HTR-8/SVneo (cell line): ENCODE data around the gene TUBGCP2.

Experiments
- DNase-seq: peaks from one replicate; pipeline ENCODE4 v3.0.0; 2011; ENCODE audit warnings: low spot score, mixed read lengths; ENCODE audit not compliant: insufficient read length
- FAIRE-seq: peaks from 2 replicates; lab custom pipeline; 2011; peaks lifted over from hg19 to GRCh38; lab: Jason Lieb, UNC

Gene TUBGCP2

DNA sequence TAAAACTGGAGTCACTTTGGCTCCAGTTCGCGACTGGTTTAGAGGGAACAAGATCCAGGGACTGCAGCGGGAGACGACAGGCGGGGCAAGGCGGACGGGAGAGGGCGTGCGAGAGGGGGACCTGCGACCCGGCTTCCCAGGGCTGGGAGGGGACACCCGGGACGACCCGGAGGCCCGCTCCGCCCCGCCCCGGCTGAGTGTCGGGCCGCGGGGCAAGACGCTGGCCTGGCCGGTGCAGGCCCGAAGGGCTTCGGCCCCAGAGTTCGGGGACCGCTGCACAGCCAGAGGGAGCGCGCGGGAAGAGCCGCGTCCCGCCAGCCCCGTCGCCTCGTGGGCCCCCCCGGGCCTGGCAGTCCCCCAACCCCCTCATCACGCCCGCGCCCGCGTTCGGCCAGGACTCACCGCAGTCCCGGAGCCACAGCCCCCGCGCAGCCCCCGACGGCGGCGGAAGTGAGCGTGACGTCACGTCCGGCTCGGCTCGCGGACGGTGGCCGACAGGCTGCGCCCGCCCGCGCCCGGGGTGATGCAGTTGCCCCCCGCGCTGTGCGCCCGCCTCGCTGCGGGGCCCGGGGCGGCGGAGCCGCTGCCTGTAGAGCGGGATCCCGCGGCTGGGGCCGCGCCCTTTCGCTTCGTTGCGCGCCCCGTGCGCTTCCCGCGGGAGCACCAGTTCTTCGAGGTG lies at the start of gene TUBGCP2, which contains the start of gene ZNF511:
TSS of gene TUBGCP2 (minus strand) at position 452 of the 679 bp plus-strand sequence. CDS start 5,931 bp downstream, outside the sequence.
TSS of gene ZNF511 (plus strand) at position 494 of the 679 bp plus-strand sequence. CDS start at position 524, 30 bp downstream.
- peak; percentile 71 for DNase-seq
- FAIRE-seq, result peak; percentile 94

DNA sequence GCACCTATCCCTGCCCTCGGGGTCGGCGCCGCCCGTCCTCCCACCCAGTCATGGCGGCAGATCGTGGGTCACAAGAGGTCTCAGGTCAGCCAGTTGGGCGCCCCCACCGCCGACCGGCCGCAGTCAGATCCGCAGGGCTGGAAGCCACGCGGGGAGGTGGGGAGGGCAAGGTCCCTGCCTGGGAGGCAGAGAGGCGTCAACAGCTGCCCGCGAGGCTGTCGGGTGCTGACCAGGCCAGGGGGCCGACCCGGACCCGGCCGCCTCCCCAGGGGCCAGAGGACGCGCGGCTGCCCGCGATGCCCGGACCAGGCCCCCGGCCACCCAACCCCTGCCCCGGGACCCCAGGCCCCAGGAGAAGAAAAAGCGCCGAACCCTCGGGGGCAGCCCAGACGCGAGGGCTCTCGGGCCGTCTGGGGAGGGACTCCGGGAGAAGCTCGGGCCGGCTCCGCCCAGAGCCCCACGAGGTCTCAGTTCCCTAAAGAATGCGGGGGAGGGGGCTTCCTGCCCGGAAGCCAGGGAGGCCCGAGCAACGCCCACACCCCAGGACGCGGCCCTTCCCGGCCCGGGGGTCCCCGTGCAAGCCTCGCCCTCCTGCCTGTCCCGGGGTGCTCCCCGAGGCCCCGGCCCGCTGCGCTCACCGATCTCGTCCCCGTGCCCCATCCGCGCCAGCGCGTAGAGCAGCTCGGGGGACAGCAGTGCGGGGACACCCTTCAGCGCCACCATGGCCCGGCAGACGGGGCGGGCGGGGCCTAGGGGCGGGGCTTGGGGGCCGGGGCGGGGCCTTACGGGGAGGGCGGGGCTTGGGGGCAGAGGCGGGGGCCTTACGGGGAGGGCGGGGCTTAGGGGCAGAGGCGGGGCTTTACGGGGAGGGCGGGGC lies 48.9 kb upstream of the TUBGCP2 start, which contains the start of gene FUOM:
TSS of gene FUOM (minus strand) at position 735 of the 877 bp plus-strand sequence. CDS start at position 723, 12 bp downstream.
- no peak for FAIRE-seq
- DNase-seq, result no peak

DNA sequence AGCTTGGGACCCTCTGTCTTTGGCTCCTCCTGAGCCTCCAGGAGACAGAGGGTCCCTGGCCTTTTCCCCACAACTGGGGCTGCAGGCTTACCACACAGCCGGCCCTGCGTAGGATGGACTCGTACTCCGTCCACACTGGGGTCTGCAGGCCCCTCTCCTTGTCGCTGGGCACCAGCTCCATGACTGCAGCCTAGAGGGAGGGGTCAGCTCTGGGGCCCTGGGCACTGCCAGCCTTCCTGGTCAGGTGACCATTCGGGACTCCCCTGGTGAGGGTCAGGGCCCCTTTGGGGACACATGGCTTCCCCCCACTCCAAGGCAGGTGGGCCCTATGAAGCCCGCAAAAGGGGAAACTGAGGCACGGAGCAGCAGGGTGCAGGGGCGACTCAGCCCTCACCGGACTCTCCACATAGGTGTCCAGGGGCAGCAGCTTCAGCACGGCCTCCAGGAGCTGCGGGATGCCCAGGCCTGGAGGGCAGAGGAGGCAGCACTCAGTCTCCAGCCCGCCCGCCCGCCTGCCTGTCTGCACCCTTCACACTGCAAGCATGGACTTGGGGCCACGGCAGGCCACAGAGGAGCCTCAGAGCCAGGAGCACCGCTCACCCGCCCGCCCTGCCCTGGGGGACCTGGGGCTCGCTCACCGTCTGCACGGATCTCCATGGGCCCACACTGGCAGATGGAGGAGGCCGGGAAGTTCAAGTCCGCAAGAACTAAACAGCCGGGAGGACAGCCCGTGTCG lies 48.0 kb upstream of the TUBGCP2 start:
- FAIRE-seq, result no peak
- DNase-seq, result no peak

DNA sequence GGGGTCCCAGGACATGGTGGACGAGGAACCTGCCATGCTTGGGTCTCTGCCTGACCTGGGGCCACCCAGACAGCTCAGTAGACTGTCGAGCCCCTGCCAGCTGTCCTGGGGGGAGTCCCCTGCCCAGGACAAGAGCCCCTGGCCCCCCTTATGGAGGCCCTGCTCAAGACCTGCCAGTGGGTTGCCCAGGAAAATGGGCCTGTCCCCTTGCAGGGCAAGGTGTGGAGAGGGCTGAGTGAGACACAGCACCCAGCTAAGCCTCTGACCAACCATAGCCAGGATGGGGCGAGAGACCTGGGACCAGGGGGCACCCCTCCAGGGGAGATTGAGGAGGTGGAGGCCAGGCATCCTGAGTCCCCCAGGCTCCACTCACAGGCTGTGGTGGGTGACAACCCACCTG lies 47.3 kb upstream of the TUBGCP2 start:
- FAIRE-seq (no peak), DNase-seq (no peak)

GRCh38 chr10:133355266-133355665 lies 46.6 kb upstream of the TUBGCP2 start:
- FAIRE-seq (no peak), DNase-seq (no peak)

- FAIRE-seq, result no peak
Observed at GRCh38 chr10:133354672-133355240, 46.1 kb upstream of the TUBGCP2 start.

DNA sequence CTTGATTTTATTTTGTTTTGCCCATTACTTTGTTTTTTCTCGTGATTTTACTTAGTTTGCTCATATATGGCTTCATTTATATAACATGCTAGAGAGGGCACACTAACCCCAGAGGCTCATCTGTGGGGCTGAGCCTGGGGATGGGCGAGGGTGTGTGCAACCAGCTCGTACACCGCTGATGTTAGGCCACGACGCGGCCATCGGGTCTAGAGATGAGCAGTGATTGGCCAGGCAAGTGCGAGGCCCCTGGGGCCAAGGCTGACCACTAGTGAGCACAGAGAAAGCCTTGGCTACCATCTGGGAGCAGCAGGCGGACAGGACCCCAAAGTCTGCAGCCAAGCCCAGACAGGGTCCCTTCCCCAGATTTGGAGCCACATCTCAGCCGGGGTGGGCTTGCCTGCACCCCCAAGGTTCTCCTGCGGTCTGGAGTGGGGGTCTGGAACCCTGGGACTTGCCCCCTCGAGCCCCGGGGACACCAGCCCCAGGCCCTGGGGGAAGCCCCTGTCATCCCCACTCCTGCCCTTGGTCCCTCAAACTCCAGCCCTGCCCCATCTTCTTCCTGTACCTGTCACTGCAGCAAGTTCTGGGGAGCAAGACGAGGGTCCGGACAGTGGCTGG lies 45.4 kb upstream of the TUBGCP2 start:
- FAIRE-seq, result no peak
- DNase-seq, result no peak

More at GRCh38 chr10:133354672-133355240, 46.1 kb upstream of the TUBGCP2 start:
- no peak for DNase-seq

DNA sequence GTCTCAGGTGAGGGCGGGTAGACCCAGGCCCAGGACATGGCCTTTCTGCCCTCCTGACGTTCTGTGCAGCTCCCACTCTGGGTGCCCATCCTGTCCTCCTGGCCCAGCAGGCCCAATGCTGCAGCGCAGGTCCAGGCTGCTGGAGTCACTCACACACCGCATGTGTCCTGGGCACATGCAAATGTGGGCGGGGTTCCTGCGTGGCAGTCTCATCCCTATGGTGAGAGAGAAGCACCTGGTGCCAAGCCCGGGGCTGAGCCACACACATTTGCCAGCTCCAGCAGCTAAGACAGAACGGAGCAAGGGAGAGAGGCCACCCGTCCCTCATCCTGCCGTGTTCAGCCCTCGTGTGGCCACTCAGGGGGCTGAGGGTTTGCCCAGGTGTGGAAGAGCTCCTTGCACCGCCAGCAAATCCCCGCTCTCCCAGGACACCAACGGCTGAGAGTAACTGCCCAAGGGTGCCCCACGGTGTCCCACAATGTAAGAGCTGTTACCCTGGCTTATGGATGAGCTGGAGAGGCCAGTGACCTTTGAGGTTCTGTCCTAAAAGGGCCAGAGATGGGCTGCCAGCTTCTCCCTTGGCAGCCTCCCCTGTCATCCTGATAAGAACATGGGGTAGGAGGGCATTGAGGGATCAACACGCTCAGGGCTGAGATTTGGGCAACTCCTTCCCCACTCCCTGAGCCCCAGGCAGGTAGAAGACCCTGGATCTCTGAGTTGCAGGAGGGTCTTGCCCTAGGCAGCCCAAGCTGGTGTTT lies 44.7 kb upstream of the TUBGCP2 start:
- DNase-seq (no peak), FAIRE-seq (no peak)

GRCh38 chr10:133351408-133352318 lies 43.0 kb upstream of the TUBGCP2 start:
- DNase-seq (no peak), FAIRE-seq (no peak)

GRCh38 chr10:133350950-133351329 lies 42.3 kb upstream of the TUBGCP2 start:
- FAIRE-seq, result no peak
- no peak for DNase-seq

DNA sequence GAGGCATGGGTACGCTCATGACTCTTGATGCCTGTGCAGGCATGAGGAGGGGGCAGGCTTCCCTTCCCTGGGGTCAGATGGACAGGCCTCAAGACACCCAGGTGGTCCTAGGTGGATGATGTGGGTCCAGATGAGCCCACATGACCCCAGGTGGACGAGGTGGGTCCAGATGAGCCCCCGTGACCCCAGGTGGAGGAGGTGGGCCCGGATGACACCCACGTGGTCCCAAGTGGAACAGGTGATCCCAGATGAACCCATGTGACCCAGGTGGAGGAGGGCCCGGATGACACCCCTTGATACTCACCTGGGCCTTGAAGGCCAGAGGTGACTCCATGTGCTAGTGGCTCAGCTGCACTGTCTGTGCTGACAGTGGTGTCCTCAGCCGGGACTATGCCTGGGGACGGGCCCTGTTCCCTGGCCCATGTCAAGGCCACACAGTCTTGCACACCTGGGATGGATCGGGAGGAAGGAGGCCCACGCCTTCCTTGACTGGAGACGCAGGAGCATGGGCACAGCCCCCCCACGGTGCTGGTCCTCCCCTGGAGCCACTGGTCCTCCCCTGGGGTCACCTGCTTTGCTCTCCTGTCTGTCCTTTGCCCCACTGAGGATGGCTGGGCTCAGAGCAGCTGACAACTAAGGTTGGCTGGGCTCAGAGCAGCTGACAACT lies 41.7 kb upstream of the TUBGCP2 start:
- no peak for FAIRE-seq
- DNase-seq, result no peak

DNA sequence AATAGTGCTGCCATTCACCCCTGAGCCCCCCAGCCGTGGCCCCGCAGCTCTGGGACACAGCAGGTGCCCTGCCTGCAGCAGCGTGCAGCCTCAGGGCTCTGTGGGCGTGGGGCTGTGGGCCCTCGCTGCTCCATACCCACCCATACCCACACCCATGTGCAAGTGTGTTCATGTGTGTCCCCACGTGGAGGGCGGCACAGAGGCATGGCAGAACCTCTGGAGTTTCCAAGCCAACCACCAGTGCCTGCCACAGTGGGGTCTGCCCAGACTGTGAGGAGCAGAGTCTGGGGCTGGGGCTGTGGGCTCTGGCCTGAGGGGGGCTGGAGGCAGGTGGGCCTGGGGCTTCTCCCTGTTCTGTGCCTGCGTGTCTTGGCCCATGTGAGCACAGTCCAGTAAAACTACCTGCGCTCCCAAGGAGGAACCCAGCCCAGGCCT lies 40.9 kb upstream of the TUBGCP2 start:
- no peak for FAIRE-seq
- DNase-seq, result no peak

GRCh38 chr10:133349160-133349568 lies 40.5 kb upstream of the TUBGCP2 start:
- peak; percentile 66 for FAIRE-seq

GRCh38 chr10:133347710-133348517 lies 39.2 kb upstream of the TUBGCP2 start:
- FAIRE-seq, result no peak
- no peak for DNase-seq

More at GRCh38 chr10:133349160-133349568, 40.5 kb upstream of the TUBGCP2 start:
- DNase-seq, result no peak

- no peak for FAIRE-seq
- DNase-seq, result no peak
Observed at GRCh38 chr10:133346413-133346812, 37.7 kb upstream of the TUBGCP2 start.

GRCh38 chr10:133344236-133344635 lies 35.6 kb upstream of the TUBGCP2 start:
- DNase-seq (no peak), FAIRE-seq (no peak)
